ENCODE data around the gene EHMT1.
"Not testable (repeated sequence)": the region's sequence is repeated elsewhere in the genome, so short reads cannot be mapped to it uniquely, and the experiment has no call there.

Gene EHMT1

GRCh38 chr9:137590469-137591383, 28.1 kb upstream of the EHMT1 start, which contains the start of gene ZMYND19:
ZMYND19 (minus strand) TSS chr9:137590512; CDS start chr9:137590263, 249 bp downstream.
- DNase-seq, result peak; percentile 71

GRCh38 chr9:137592767-137593166, 26.0 kb upstream of the EHMT1 start:
- DNase-seq, result no peak

GRCh38 chr9:137593176-137593575, 25.6 kb upstream of the EHMT1 start:
- DNase-seq, result no peak

- DNase-seq, result not testable (repeated sequence)
These were observed 22.2 kb upstream of the EHMT1 start for GRCh38 chr9:137596577-137596976.

- DNase-seq, result no peak
These were observed 19.9 kb upstream of the EHMT1 start for GRCh38 chr9:137598943-137599342.

- no peak for DNase-seq
These were observed 16.1 kb upstream of the EHMT1 start for GRCh38 chr9:137602661-137603060.

GRCh38 chr9:137603879-137604278, 14.9 kb upstream of the EHMT1 start:
- no peak for DNase-seq

- DNase-seq, result no peak
These were observed 14.3 kb upstream of the EHMT1 start for GRCh38 chr9:137604345-137605086.

GRCh38 chr9:137605121-137606004, 13.4 kb upstream of the EHMT1 start, which contains the start of gene ARRDC1:
ARRDC1 (plus strand) TSS chr9:137605686; CDS start chr9:137605718, 32 bp downstream.
- peak; percentile 89 for DNase-seq

GRCh38 chr9:137606005-137606621, 12.7 kb upstream of the EHMT1 start:
- no peak for DNase-seq

GRCh38 chr9:137606734-137607138, 12.1 kb upstream of the EHMT1 start:
- no peak for DNase-seq

GRCh38 chr9:137607141-137607857, 11.5 kb upstream of the EHMT1 start:
- no peak for DNase-seq

GRCh38 chr9:137610944-137611343, 7.9 kb upstream of the EHMT1 start:
- DNase-seq, result no peak

GRCh38 chr9:137611623-137612609, 6.9 kb upstream of the EHMT1 start:
- no peak for DNase-seq

GRCh38 chr9:137612741-137613142, 6.1 kb upstream of the EHMT1 start:
- no peak for DNase-seq

GRCh38 chr9:137613259-137613658, 5.5 kb upstream of the EHMT1 start:
- DNase-seq, result no peak

GRCh38 chr9:137613738-137614523, 4.9 kb upstream of the EHMT1 start:
- no peak for DNase-seq

GRCh38 chr9:137614631-137615386, 4.0 kb upstream of the EHMT1 start:
- DNase-seq, result no peak

All from NK-92 treated with Interleukin-12 subunit alpha and Interleukin-12 subunit beta, amount 100 ng/mL, for 24 hours (cell line).